H1 (cell line): ENCODE measurements around the gene MYH3. TPM values are rescaled to one million over a fixed set of nuclear protein-coding genes. Genes with fewer than 3 reads are reported as not detected.

ENCODE experiments used
- CTCF ChIA-PET: fragments of 300-600 bp; sonication (Branson Sonifier 250); formaldehyde crosslinking; loops from one replicate; lab custom pipeline; 2021; ENCODE audit not compliant: partially characterized antibody; lab: Charles Lee
- POLR2A ChIA-PET: fragments of 300-600 bp; sonication (Branson Sonifier 250); formaldehyde crosslinking; loops from one replicate; lab custom pipeline; 2021; ENCODE audit warnings: inconsistent platforms; ENCODE audit not compliant: partially characterized antibody; lab: Charles Lee
- DNase-seq, 2 experiments: peaks; one replicate each; pipeline versions ENCODE4 v3.0.0 to v3.0.0-alpha.2; 2010 to 2022; ENCODE audit warnings: low spot score in 2 of 2, low read depth in 1 of 2, mixed read lengths in 1 of 2
- FAIRE-seq: peaks from 2 replicates; lab custom pipeline; 2011; peaks lifted over from hg19 to GRCh38; lab: Jason Lieb, UNC
- H2AFZ ChIP-seq: 2 replicates; pipeline ENCODE4 v1.8.1; 2012; ENCODE audit warnings: low read length, inconsistent platforms
- H2AK5ac ChIP-seq: 2 replicates; pipeline ENCODE4 v1.6.1; 2013; ENCODE audit warnings: low read depth, low read length
- H2BK120ac ChIP-seq: replicated peaks from 2 replicates; pipeline ENCODE3; 2013; ENCODE audit warnings: low read depth, low read length, inconsistent platforms
- H2BK12ac ChIP-seq: 2 replicates; pipeline ENCODE4 v1.6.1; 2013; ENCODE audit warnings: low read depth, low read length
- H2BK15ac ChIP-seq: 2 replicates; pipeline ENCODE4 v1.6.1; 2013; ENCODE audit warnings: low read length
- H2BK20ac ChIP-seq: 2 replicates; pipeline ENCODE4 v1.6.1; 2013; ENCODE audit warnings: low read length
- H2BK5ac ChIP-seq: 2 replicates; pipeline ENCODE4 v1.6.1; 2013; ENCODE audit warnings: low read depth, low read length
- H3K14ac ChIP-seq: 2 replicates; pipeline ENCODE4 v1.6.1; 2013; ENCODE audit warnings: inconsistent platforms; ENCODE audit not compliant: insufficient read length
- H3K18ac ChIP-seq: 2 replicates; pipeline ENCODE4 v1.6.1; 2013; ENCODE audit warnings: low read length; ENCODE audit errors: extremely low read depth
- H3K23ac ChIP-seq: 2 replicates; pipeline ENCODE4 v1.6.1; 2013; ENCODE audit warnings: inconsistent platforms; ENCODE audit not compliant: insufficient read length
- H3K23me2 ChIP-seq: 2 replicates; pipeline ENCODE4 v1.6.1; 2013; ENCODE audit warnings: low read depth, low read length
- H3K27ac ChIP-seq: 2 replicates; pipeline ENCODE4 v1.6.1; 2011; ENCODE audit warnings: low read depth, low read length, inconsistent platforms
- H3K27me3 ChIP-seq, 4 experiments: replicated peaks in 1 of 4; 1 replicate in 1 of 4; 2 replicates in 3 of 4; pipeline versions ENCODE4 v1.6.1 to v1.8.1; 2011 to 2013; ENCODE audit warnings: low read length in 3 of 4, mild to moderate bottlenecking in 3 of 4, inconsistent platforms in 2 of 4, mixed read lengths in 2 of 4, moderate library complexity in 1 of 4; ENCODE audit not compliant: control insufficient read depth in 3 of 4, insufficient read depth in 3 of 4; ENCODE audit errors: extremely low read depth in 1 of 4
- H3K36me3 ChIP-seq, 4 experiments: 2 replicates each; pipeline versions ENCODE4 v1.6.1 to v1.8.1; 2011 to 2013; ENCODE audit warnings: mild to moderate bottlenecking in 4 of 4, low read length in 3 of 4, moderate library complexity in 2 of 4, control low read depth in 1 of 4, inconsistent platforms in 1 of 4; ENCODE audit not compliant: insufficient read depth in 4 of 4, control insufficient read depth in 2 of 4
- H3K4ac ChIP-seq: replicated peaks from 2 replicates; pipeline ENCODE3; 2013; ENCODE audit warnings: low read length, low read depth, mixed read lengths, inconsistent platforms; ENCODE audit not compliant: insufficient read length
- H3K4me1 ChIP-seq, 4 experiments: replicated peaks in 1 of 4; 1 replicate in 1 of 4; 2 replicates in 3 of 4; pipeline versions ENCODE4 v1.6.1 to v1.8.1; 2011 to 2013; ENCODE audit warnings: low read length in 3 of 4, inconsistent platforms in 2 of 4, mixed read lengths in 1 of 4; ENCODE audit not compliant: insufficient read depth in 4 of 4, control insufficient read depth in 3 of 4
- H3K4me2 ChIP-seq, 2 experiments: 2 replicates each; pipeline versions ENCODE4 v1.6.1 to v1.8.1; 2011 to 2013; ENCODE audit warnings: low read depth in 2 of 2, low read length in 2 of 2, control low read depth in 1 of 2, inconsistent platforms in 1 of 2, mild to moderate bottlenecking in 1 of 2; ENCODE audit not compliant: insufficient read depth in 1 of 2
- H3K4me3 ChIP-seq, 4 experiments: fragments of 200-600, 300-600 bp in 1 of 4; sonication (generic), shearing (Covaris generic), sonication (Bioruptor Twin) in 1 of 4; 2 replicates each; pipeline versions ENCODE4 v1.5.1 to v1.8.1; 2011 to 2016; ENCODE audit warnings: low read length in 4 of 4, low read depth in 3 of 4, control low read depth in 2 of 4, inconsistent platforms in 2 of 4, mild to moderate bottlenecking in 2 of 4, mixed read lengths in 1 of 4, moderate library complexity in 1 of 4; ENCODE audit not compliant: insufficient read depth in 2 of 4; ENCODE audit errors: extremely low read depth in 1 of 4
- H3K56ac ChIP-seq: replicated peaks from 2 replicates; pipeline ENCODE3; 2013; ENCODE audit warnings: low read depth, mild to moderate bottlenecking, mixed read lengths, low read length, inconsistent platforms; ENCODE audit not compliant: insufficient read length
- H3K79me1 ChIP-seq: 2 replicates; pipeline ENCODE4 v1.6.1; 2013; ENCODE audit warnings: low read depth, low read length, control low read depth
- H3K79me2 ChIP-seq, 2 experiments: 2 replicates each; pipeline versions ENCODE4 v1.6.1 to v1.8.1; 2012 to 2013; ENCODE audit warnings: low read length in 2 of 2, mild to moderate bottlenecking in 2 of 2, inconsistent platforms in 1 of 2; ENCODE audit not compliant: insufficient read depth in 2 of 2, control insufficient read depth in 1 of 2
- H3K9ac ChIP-seq, 4 experiments: replicated peaks in 1 of 4; 1 replicate in 1 of 4; 2 replicates in 3 of 4; pipeline versions ENCODE4 v1.6.1 to v1.8.1; 2011 to 2013; ENCODE audit warnings: low read depth in 3 of 4, low read length in 3 of 4, control low read depth in 2 of 4, mild to moderate bottlenecking in 2 of 4, moderate library complexity in 2 of 4, inconsistent platforms in 1 of 4; ENCODE audit errors: extremely low read depth in 1 of 4
- H3K9me3 ChIP-seq, 2 experiments: 2 replicates each; pipeline versions ENCODE4 v1.6.1 to v1.8.1; 2012 to 2013; ENCODE audit warnings: mild to moderate bottlenecking in 2 of 2, moderate library complexity in 2 of 2, control low read depth in 1 of 2, inconsistent platforms in 1 of 2, low read depth in 1 of 2, low read length in 1 of 2, mixed read lengths in 1 of 2; ENCODE audit not compliant: insufficient read depth in 2 of 2
- H4K20me1 ChIP-seq, 2 experiments: replicated peaks in 1 of 2; 2 replicates each; pipeline versions ENCODE3 to v1.8.1; 2011 to 2013; ENCODE audit warnings: inconsistent platforms in 2 of 2, low read length in 2 of 2, mild to moderate bottlenecking in 1 of 2; ENCODE audit not compliant: insufficient read depth in 2 of 2, control insufficient read depth in 1 of 2
- H4K5ac ChIP-seq: 2 replicates; pipeline ENCODE4 v1.6.1; 2013; ENCODE audit warnings: low read length, low read depth, mixed read lengths, inconsistent platforms; ENCODE audit not compliant: insufficient read length
- H4K8ac ChIP-seq: 2 replicates; pipeline ENCODE4 v1.8.0; 2013; ENCODE audit warnings: mild to moderate bottlenecking, moderate library complexity, low read length, inconsistent platforms; ENCODE audit not compliant: insufficient read depth; ENCODE audit errors: extremely low read depth
- H4K91ac ChIP-seq: replicated peaks from 2 replicates; pipeline ENCODE3; 2013; ENCODE audit warnings: low read length, mixed read lengths, inconsistent platforms; ENCODE audit not compliant: insufficient read length
- ASH2L ChIP-seq: fragments of 200-600, 300-600 bp; sonication (generic); IDR thresholded peaks from one replicate; pipeline ENCODE4 v1.7.1; 2017; ENCODE audit warnings: low read length
- BRCA1 ChIP-seq: IDR thresholded peaks from 2 replicates; pipeline ENCODE4 v1.6.1; 2012; ENCODE audit warnings: low read depth, low read length, improper control_type of control experiment
- CEBPB ChIP-seq: IDR thresholded peaks from 2 replicates; pipeline ENCODE4 v1.6.1; 2012; ENCODE audit warnings: low read depth, low read length
- GTF2F1 ChIP-seq: IDR thresholded peaks from 2 replicates; pipeline ENCODE4 v1.6.1; 2012; ENCODE audit warnings: low read depth, low read length, improper control_type of control experiment, borderline replicate concordance
- JUN ChIP-seq: IDR thresholded peaks from 2 replicates; pipeline ENCODE4 v1.6.1; 2011; ENCODE audit warnings: low read depth, mild to moderate bottlenecking, improper control_type of control experiment, low read length
- NANOG ChIP-seq: IDR thresholded peaks from 2 replicates; pipeline ENCODE4 v1.6.1; 2011; ENCODE audit warnings: low read length, low read depth, mild to moderate bottlenecking, inconsistent platforms; ENCODE audit not compliant: insufficient read depth, poor library complexity, severe bottlenecking
- NRF1 ChIP-seq: IDR thresholded peaks from 2 replicates; pipeline ENCODE4 v1.6.1; 2011; ENCODE audit warnings: mild to moderate bottlenecking, low read depth, low read length, improper control_type of control experiment
- PHF8 ChIP-seq: fragments of 200-600 bp; sonication (generic); conservative IDR thresholded peaks from 2 replicates; pipeline ENCODE4 v1.7.1; 2012; ENCODE audit warnings: low read depth, mild to moderate bottlenecking, inconsistent platforms, low read length, moderate library complexity
- SP1 ChIP-seq: IDR thresholded peaks from 2 replicates; pipeline ENCODE4 v1.6.1; 2011; ENCODE audit warnings: low read depth, low read length
- WGBS, 2 experiments: shearing (Covaris generic) in 1 of 2; methylation state at CpG; one replicate each; pipeline versions ENCODE4 v1.1.6 to v1.1.7; 2013 to 2015; ENCODE audit warnings: low lambda C conversion rate in 2 of 2, mixed read lengths in 2 of 2, inconsistent platforms in 1 of 2, low coverage in 1 of 2, missing lambda C conversion rate in 1 of 2; ENCODE audit not compliant: insufficient replicate concordance in 2 of 2, insufficient coverage in 1 of 2, insufficient read length in 1 of 2; ENCODE audit errors: extremely low coverage in 1 of 2, missing lambda C conversion rate in 1 of 2; 5-methylcytosine and 5-hydroxymethylcytosine counted together
- polyA plus RNA-seq, 7 experiments: library from polyadenylated mRNA; depleted of rRNA in 3 of 7; stranded (reverse) in 5 of 7; unstranded in 2 of 7; fragments of >200 nt in 5 of 7; fragments of 200-250 nt in 2 of 7; gene quantifications; 1 replicate in 5 of 7; 2 replicates in 1 of 7; 4 replicates in 1 of 7; pipeline versions ENCODE4 v1.2.1 to v1.2.3, GENCODE V29; 2011 to 2013; ENCODE audit warnings: missing spikeins in 2 of 7, mixed read lengths in 2 of 7
- total RNA-seq: library from RNA; stranded (reverse); fragmentation: NEBNext Ultra II Directional; extraction: Animal tissue kit (Norgen Biotek cat#: 25700); gene quantifications from 2 replicates; pipeline ENCODE4 v1.2.1, GENCODE V29; 2021
- TF ChIP-seq, protein P1 (sequence below): IDR thresholded peaks from 2 replicates; pipeline ENCODE4 v1.6.1; 2012; ENCODE audit warnings: low read length, inconsistent platforms

Gene MYH3
- total and polyA plus RNA-seq, 2 of the 8 experiments (the other 6 are each of a cell fraction or from before 2014, with no cell fraction given) = 0.65 to 1.8 TPM

DNA sequence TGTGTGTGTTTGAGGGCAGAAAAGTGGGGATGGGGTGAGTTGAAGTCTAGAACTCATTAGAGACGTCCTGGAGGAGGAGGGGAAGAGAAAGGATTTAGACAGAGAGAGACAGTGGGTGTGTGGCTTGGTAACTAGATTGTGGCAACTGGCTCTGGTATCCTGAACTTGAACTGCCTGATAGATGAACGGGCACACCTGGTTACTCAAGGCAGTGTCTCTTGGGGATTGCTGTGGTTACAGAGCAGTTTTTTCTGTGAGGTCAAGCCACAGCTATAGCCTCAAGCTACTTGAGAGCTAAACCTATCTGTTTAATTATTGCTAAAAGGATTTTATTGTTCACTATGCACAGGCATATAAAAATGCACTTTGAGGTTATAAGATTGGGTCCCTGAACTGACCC, 77.8 kb downstream of the MYH3 start:
- H2BK15ac ChIP-seq = no peak overlapping the region
- no peaks in the 10 kb centered on the region for H3K79me1 ChIP-seq
- no peak overlapping the region for H3K27ac ChIP-seq
- no peak overlapping the region for H3K23ac ChIP-seq
- no peak overlapping the region for H4K8ac ChIP-seq
- no peak overlapping the region for H2AK5ac ChIP-seq
- H3K56ac ChIP-seq = no peak overlapping the region
- no peak overlapping the region for H2BK12ac ChIP-seq
- no peak overlapping the region for H3K9ac ChIP-seq
- POLR2A ChIA-PET = no interaction called here
- no peak for FAIRE-seq
- no peaks in the 10 kb centered on the region for H3K23me2 ChIP-seq
- no peaks in the 10 kb centered on the region for H3K27me3 ChIP-seq
- no peak overlapping the region for H3K4me2 ChIP-seq
- no peak overlapping the region for H3K14ac ChIP-seq
- no peaks in the 10 kb centered on the region for H3K9me3 ChIP-seq
- H3K4me1 ChIP-seq = peaks cover 0 to 1% (median 0%) of the 10 kb centered on the region in 4 experiments; a peak in 2 of 7 replicates
- no peaks in the 10 kb centered on the region for H4K20me1 ChIP-seq
- H4K91ac ChIP-seq = no peak overlapping the region
- H3K4ac ChIP-seq = no peak overlapping the region
- CTCF ChIA-PET = interaction anchor here (1.0 to 1.4 kb wide), 2 partner anchors 28 to 38 kb away, joined by 3 read pairs; no protein-coding TSS in a partner anchor
- WGBS, 2 experiments = 83% methylated on average over 2 of the region's 2 CpGs; no CpG with 5 or more reads in 1 of the 2 experiments
- no peak overlapping the region for H3K4me3 ChIP-seq
- H3K36me3 ChIP-seq = no peaks in the 10 kb centered on the region
- peak overlapping the region; percentile 72 for H2AFZ ChIP-seq
- no peak overlapping the region for H2BK5ac ChIP-seq
- no peak overlapping the region for H4K5ac ChIP-seq
- no peak for DNase-seq
- H3K79me2 ChIP-seq = no peaks in the 10 kb centered on the region
- 0 out of 2 replicates have a peak overlapping the region, but pooled peaks have one; percentile 23 for H2BK20ac ChIP-seq
- H2BK120ac ChIP-seq = no peak overlapping the region
- no peak overlapping the region for H3K18ac ChIP-seq
- TF ChIP-seq, protein P1, sequence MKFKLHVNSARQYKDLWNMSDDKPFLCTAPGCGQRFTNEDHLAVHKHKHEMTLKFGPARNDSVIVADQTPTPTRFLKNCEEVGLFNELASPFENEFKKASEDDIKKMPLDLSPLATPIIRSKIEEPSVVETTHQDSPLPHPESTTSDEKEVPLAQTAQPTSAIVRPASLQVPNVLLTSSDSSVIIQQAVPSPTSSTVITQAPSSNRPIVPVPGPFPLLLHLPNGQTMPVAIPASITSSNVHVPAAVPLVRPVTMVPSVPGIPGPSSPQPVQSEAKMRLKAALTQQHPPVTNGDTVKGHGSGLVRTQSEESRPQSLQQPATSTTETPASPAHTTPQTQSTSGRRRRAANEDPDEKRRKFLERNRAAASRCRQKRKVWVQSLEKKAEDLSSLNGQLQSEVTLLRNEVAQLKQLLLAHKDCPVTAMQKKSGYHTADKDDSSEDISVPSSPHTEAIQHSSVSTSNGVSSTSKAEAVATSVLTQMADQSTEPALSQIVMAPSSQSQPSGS = no peak
- TF ChIP-seq CEBPB (no peak), BRCA1 (no peak), NANOG (no peak), PHF8 (no peak), NRF1 (no peak), GTF2F1 (no peak), ASH2L (no peak), JUN (no peak), SP1 (no peak)
